Activated gamma-delta T cell (primary cell): ENCODE results near the gene KLK1.
"Not testable (repeated sequence)": the region's sequence is repeated elsewhere in the genome, so short reads cannot be mapped to it uniquely, and the experiment has no call there.

Source experiments
- DNase-seq: peaks from one replicate; lab custom pipeline; 2025; lab: John Stamatoyannopoulos, UW

KLK1 gene

GRCh38 chr19:50814883-50815282, 8.7 kb downstream of the KLK1 start:
- no peak for DNase-seq

- DNase-seq = no peak
Observed at GRCh38 chr19:50812474-50812873, 11.1 kb downstream of the KLK1 start.

GRCh38 chr19:50811622-50812238, 11.9 kb downstream of the KLK1 start:
- not testable (repeated sequence) for DNase-seq

DNA sequence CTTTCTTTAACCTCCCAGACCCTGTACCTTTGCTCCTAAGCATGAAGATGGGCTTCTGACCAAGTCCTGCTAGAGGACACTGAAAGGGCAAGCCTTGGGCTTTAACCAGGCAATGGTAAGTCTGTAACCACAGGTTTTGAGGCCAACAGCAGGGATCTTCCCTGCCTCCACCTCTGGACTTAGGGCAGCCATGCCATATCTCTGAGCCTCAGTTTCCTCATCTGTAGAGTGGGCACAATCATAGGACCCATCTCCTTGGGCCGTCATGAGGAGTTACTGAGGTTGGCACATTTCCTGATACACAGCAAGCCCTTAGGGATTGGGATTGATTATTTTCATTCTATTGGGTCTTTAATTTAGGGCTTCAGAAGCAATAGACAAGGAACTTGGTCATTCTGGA, 14.7 kb downstream of the KLK1 start:
- no peak for DNase-seq

- DNase-seq = peak; percentile 83
Observed at GRCh38 chr19:50804420-50805272, 18.9 kb downstream of the KLK1 start.

GRCh38 chr19:50803633-50804419, 19.8 kb downstream of the KLK1 start:
- no peak for DNase-seq

DNA sequence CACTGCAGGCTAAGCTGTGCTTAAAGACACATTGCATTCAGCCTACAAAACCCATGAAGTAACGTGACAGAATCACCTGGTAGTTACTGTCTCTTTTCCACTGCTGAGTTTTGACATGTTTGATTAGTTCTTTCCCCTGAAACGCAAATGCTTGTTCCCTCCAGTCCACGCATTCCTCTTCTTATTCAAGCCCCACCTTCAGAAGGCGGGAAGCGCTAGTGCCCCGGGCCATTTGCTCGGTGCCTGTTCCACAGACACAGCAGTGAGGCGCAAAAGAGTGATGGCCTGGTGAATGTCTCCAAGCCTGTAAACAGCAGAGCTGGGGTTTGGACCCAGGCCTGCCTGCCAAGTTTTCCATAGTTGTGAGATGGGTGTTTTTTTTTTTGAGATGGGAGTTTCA, 22.5 kb downstream of the KLK1 start:
- DNase-seq = no peak

- DNase-seq = no peak
Observed at GRCh38 chr19:50799547-50799851, 24.1 kb downstream of the KLK1 start.

- DNase-seq = no peak
Observed at GRCh38 chr19:50798659-50799546, 24.7 kb downstream of the KLK1 start.

DNA sequence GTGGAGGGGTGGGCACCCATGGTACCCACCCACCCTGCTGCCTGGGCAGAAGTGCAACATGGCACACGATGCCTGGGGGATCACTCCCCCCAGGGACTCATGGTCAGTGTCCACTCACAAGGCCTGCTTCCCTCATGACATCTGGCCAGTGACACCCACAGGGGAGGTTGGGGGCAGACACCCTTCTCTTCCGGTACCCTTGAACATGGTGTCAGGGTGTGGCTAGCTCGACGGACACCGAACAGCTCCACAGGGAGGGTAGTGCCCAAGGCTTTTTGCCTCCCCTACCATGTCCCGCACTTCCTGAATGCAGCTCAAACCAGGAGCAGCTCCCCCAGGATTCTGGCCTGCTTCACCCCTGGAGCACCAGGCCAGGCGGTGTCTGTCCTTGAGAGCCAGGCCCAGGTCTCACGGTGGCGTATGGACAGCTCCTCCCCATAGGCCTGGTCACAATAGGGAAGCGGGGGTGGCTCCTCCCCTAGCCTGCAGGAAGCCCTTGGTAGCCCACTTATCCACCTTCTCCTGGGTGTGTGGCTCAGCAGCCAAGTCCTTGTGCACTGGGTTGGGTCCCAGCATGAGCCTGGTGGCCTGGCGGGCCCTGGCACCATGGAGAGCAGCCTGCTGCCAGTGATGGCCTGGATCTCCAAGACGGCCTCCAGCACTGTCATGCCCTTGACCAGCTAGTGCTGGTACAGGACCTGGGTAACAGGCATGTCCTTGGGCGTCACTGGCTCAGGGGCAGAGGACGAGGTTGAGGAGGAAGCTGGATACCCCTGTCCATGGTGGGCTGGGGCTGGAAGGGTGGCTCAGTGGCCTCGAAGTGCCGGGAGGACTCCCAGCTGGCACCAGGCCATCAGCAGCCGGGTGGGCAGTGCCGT, 25.6 kb downstream of the KLK1 start:
- no peak for DNase-seq

DNA sequence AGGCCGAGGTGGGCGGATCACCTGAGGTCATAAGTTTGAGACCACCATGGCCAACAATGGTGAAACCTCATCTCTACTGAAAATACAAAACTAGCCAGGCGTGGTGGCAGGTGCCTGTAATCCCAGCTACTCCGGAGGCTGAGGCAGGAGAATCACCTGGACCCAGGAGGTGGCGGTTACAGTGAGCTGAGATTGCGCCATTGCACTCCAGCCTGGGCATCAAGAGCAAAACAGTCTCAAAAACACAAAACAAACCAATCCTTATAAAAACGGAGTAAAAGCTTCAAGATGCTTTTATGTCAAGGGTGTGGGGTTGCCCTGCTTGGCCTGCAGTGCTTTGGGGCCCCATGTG, 26.2 kb downstream of the KLK1 start:
- no peak for DNase-seq

DNA sequence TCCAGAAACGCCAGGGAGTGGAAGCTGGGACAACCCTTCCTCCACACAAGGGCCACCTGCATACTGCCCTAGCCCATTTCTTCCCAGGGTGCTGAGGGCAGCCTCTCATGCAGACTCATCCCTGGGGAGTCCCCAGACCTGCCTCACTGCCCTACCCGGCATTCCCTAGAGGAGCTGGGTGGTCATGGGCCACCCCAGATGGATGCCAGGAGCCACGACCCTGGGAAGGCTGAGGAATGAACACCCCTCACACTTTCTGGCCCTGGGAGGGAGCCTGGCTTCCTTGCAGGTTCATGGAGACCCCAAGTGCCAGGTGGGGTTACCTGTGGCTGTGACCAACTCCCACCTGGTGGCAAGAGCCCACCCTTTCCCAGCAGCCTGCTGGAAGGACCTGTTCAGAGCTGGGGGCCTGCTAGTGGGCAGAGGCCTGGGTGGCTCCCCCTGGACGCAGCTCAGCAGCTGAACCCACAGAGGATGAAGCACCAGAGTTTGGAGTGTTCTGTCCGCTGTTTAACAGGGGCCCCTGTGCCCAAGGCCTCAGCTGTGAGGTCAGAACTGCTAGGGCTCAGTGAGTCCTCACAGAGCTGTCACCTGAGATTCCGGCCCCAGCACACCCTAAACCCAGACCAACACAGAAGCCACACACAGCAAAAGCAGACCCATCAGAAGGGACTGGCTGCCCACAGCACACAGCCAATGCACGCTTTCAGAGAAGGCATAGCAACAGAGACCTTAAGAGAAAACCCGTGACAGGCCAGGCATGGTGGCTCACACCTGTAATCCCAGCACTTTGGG, 26.8 kb downstream of the KLK1 start:
- no peak for DNase-seq

DNA sequence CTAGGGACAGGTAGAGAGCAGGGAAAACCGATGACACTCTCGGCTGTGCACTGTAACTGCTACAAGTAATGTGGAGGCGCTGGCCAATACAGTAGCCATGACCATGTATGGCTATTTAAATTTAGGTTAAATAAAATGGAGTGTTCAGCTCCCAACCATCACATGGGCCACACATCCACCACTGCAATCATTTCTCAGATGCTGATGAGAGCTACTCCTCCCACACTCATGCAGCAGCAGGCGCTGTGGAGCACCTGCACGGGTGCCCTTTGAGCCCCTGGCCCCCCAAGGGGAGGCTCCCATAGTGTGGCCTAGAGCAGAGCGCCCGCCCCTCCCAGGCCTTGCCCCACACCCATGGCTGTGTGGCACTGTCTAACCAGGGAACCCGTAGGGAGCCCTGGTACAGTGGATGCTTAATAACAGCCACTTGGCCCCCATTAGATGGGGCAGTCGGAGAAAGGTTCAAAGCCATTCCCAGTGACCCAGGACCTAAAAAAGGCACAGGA, 27.4 kb downstream of the KLK1 start:
- no peak for DNase-seq

- DNase-seq = no peak
Observed at GRCh38 chr19:50795664-50796073, 27.9 kb downstream of the KLK1 start.

DNA sequence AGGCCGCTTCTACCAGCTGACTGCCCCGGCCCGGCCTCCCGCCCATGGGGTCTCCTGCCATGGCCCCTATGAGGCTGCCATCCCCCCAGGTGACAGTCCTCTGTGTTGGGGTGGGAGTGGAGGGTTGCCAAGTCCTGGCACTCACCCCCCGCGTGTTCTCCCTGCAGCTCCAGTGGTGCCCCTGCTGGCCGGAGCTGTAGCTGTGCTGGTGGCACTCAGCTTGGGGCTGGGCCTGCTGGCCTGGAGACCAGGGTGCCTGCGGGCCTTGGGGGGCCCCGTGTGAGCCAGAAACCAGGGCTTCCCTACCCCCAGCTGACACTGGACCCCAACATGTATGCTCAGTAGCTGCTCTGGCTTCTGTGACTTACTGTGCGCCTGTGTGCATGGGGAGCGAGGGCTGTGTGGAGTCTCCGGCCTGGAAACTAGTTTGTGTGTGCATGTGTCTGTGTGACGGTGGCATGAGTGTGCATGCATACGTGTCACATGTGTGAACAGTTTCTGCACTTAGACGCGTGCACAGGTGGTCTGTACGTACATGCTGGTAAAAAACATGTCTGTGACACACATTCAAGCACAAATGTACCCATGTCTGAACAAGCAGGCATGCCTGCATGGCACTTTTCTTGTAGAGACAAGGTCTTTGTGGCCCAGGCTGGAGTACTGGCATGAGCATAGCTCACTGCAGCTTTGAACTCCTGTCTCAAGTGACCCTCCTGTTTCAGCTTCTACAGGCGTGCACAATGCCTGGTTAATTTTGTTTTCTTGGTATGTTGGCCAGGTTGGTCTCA, 28.5 kb downstream of the KLK1 start:
- no peak for DNase-seq

DNA sequence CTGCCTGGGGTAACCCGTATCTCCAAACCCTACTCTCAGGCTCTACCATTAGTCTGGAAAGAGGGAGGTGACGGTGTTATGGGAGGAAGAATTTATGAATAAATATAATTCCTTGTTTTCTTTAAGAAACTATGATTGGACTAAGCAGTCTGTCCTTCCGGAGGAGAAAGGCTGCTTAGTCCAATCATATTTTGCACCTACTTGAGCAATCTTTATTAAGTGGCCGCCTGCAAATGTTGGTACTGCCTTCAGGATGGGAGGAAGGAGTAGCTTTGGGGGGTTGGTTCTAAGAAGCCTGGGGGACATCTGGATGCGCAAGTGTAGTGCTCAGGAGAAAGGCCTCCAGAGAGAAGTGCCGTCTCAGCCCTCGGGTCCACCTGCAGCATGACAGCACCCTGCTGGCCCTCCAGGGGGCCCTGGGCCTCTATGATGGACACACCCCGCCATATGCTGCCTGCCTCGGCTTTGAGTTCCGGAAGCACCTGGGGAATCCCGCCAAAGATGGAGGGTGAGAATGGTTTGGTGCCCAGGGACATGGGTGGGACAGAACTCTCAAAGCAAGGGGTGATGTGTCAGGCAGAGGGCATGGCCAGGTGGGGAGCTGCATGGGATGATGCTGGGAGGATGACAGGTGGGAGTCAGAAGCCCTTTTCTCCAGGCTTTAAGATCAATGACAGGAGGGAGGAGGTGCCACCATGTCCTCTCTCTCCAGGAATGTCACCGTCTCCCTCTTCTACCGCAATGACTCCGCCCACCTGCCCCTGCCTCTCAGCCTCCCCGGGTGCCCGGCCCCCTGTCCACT, 29.3 kb downstream of the KLK1 start:
- no peak for DNase-seq

DNA sequence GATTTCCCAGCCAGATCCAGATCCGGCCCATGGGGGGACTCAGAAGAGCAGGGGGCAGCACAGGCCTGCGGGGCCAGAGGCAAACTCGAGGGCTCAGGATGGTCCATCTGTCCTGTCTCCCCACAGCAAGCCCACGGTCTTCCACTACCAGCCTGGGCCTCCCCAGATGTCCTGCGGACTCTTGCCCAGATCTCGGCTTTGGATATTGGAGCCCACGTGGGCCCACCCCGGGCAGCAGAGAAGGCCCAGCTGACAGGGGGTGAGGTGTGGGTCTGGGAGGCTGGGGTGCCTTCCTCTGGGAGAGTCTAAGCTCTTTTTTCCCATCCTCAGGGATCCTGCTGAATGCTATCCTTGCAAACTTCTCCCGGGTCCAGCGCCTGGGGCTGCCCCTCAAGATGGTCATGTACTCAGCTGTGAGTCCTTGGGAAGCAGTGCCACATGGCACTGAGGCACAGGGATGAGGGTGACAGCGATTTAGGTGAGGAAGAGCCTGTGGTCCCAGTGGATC, 30.0 kb downstream of the KLK1 start:
- no peak for DNase-seq
